AML-193 (cell line): ENCODE data around the gene ARRB2.
"Not testable (repeated sequence)": the region's sequence is repeated elsewhere in the genome, so short reads cannot be mapped to it uniquely, and the experiment has no call there.

Experiments
- DNase-seq, 2 experiments: peaks; one replicate each; lab custom pipeline; 2025; lab: John Stamatoyannopoulos, UW

The ARRB2 gene

GRCh38 chr17:4709794-4710692 lies at the start of gene ARRB2:
TSS of gene ARRB2 (plus strand) at chr17:4710632. CDS start at chr17:4710722, 90 bp downstream.
- DNase-seq = peak; percentile 66 to 77

- no peak for DNase-seq
Observed at GRCh38 chr17:4663711-4664110, 46.7 kb upstream of the ARRB2 start.

GRCh38 chr17:4664230-4664629 lies 46.2 kb upstream of the ARRB2 start:
- DNase-seq = no peak

GRCh38 chr17:4665027-4665426 lies 45.4 kb upstream of the ARRB2 start:
- DNase-seq = no peak

GRCh38 chr17:4666296-4666695 lies 44.1 kb upstream of the ARRB2 start:
- no peak for DNase-seq

- no peak for DNase-seq
Observed at GRCh38 chr17:4667166-4667565, 43.3 kb upstream of the ARRB2 start.

GRCh38 chr17:4672055-4672630 lies 38.3 kb upstream of the ARRB2 start:
- no peak for DNase-seq

- no peak for DNase-seq
Observed at GRCh38 chr17:4672751-4673150, 37.7 kb upstream of the ARRB2 start.

- no peak for DNase-seq
Observed at GRCh38 chr17:4673169-4673568, 37.3 kb upstream of the ARRB2 start.

GRCh38 chr17:4673986-4674684 lies 36.3 kb upstream of the ARRB2 start:
- DNase-seq = no peak

GRCh38 chr17:4674685-4674998 lies 35.8 kb upstream of the ARRB2 start:
- no peak for DNase-seq

- no peak for DNase-seq
Observed at GRCh38 chr17:4675791-4676190, 34.6 kb upstream of the ARRB2 start.

GRCh38 chr17:4676791-4677190 lies 33.6 kb upstream of the ARRB2 start:
- no peak for DNase-seq

- no peak for DNase-seq
Observed at GRCh38 chr17:4678448-4679026, 31.9 kb upstream of the ARRB2 start.

- DNase-seq = no peak
Observed at GRCh38 chr17:4679658-4680057, 30.8 kb upstream of the ARRB2 start.

- not testable (repeated sequence) for DNase-seq
Observed at GRCh38 chr17:4683739-4684138, 26.7 kb upstream of the ARRB2 start.

- not testable (repeated sequence) for DNase-seq
Observed at GRCh38 chr17:4689872-4690271, 20.6 kb upstream of the ARRB2 start.

GRCh38 chr17:4690745-4691144 lies 19.7 kb upstream of the ARRB2 start:
- no peak for DNase-seq

- DNase-seq = no peak
Observed at GRCh38 chr17:4691686-4692085, 18.7 kb upstream of the ARRB2 start.

- DNase-seq = no peak
Observed at GRCh38 chr17:4693416-4693815, 17.0 kb upstream of the ARRB2 start.

GRCh38 chr17:4696437-4696805 lies 14.0 kb upstream of the ARRB2 start:
- no peak for DNase-seq

GRCh38 chr17:4699401-4700056 lies 10.9 kb upstream of the ARRB2 start:
- DNase-seq = not testable (repeated sequence)
